ENCODE results near the gene TLCD5.

GRCh38 chr11:120335908-120336640 is 11.0 kb downstream of the TLCD5 start, which contains the start of gene ARHGEF12:
- TF ChIP-seq CTCF (IDR thresholded peaks at IDR 0.05) = peak in 3 of 7 experiments; percentile 20 to 30 (median 28)
- peak; percentile 70 to 77 (median 76) for TF ChIP-seq POLR2A (IDR thresholded peaks at IDR 0.05)
